Ascending aorta (tissue), 2 donors: ENCODE measurements around the gene MBP. TPM values are rescaled to one million over a fixed set of nuclear protein-coding genes. Genes with fewer than 3 reads are reported as not detected.

Experiments used
- DNase-seq, 2 donors: peaks; one replicate each; pipeline ENCODE4 v3.0.0-alpha.2; 2019; ENCODE audit warnings: low spot score in 2 of 2
- H3K27ac ChIP-seq, 2 donors: fragments of 200-600 bp; sonication (generic); one replicate each; pipeline ENCODE4 v1.5.1; 2016 to 2017; ENCODE audit warnings: mild to moderate bottlenecking in 1 of 2
- H3K27me3 ChIP-seq: fragments of 200-600 bp; sonication (generic); one replicate; pipeline ENCODE4 v1.5.1; 2017
- H3K36me3 ChIP-seq, 2 donors: fragments of 200-600 bp; sonication (generic); one replicate each; pipeline ENCODE4 v1.5.1; 2016
- H3K4me1 ChIP-seq, 2 donors: fragments of 200-600 bp; sonication (generic); one replicate each; pipeline ENCODE4 v1.5.1; 2016 to 2017; ENCODE audit warnings: mild to moderate bottlenecking in 1 of 2
- H3K4me3 ChIP-seq, 2 donors: fragments of 200-600 bp; sonication (generic); one replicate each; pipeline ENCODE4 v1.5.1; 2016 to 2017; ENCODE audit warnings: mild to moderate bottlenecking in 1 of 2
- H3K9me3 ChIP-seq, 2 donors: fragments of 200-600 bp; sonication (generic); one replicate each; pipeline ENCODE4 v1.5.1; 2016
- CTCF ChIP-seq, 3 experiments: fragments of 200-600 bp in 2 of 3; fragments of 450-650 bp in 1 of 3; sonication (generic) in 2 of 3; IDR thresholded peaks; one replicate each; pipeline ENCODE4 v1.5.1; 2016 to 2019; ENCODE audit warnings: antibody characterized with exemption in 3 of 3, mild to moderate bottlenecking in 1 of 3, moderate library complexity in 1 of 3
- intact Hi-C: fragments of 100-400 bp; cut with DNase I; formaldehyde crosslinking; loops from one replicate; pipeline ENCODE4 v1.15.1; 2023
- total RNA-seq: library from RNA; depleted of rRNA; stranded (reverse); fragments of >200 nt; gene quantifications from one replicate; pipeline ENCODE4 v1.1.0, GENCODE V29; 2016

The MBP gene
- total RNA-seq, 1 donor from 2014 or later = 8.1 TPM

- intact Hi-C loops = no loop called here
- H3K27me3 ChIP-seq = no peaks in the 10 kb centered on the region
- H3K9me3 ChIP-seq = no peaks in the 10 kb centered on the region
- H3K4me1 ChIP-seq = peaks cover 14 to 46% of the 10 kb centered on the region in 2 donors
- peak overlapping the region in 1 of 2 donors; percentile 47 for H3K27ac ChIP-seq
- no peak for TF ChIP-seq CTCF (IDR thresholded peaks at IDR 0.05)
- H3K36me3 ChIP-seq = peaks cover 0 to 2% of the 10 kb centered on the region in 2 donors
- DNase-seq = no peak
- H3K4me3 ChIP-seq = no peak overlapping the region
Observed at GRCh38 chr18:77105680-77106079, 26.9 kb downstream of the MBP start.

GRCh38 chr18:77105028-77105427 is 27.6 kb downstream of the MBP start:
- DNase-seq = no peak
- Histone ChIP-seq H3K9me3 (no peaks in the 10 kb centered on the region), H3K27me3 (no peaks in the 10 kb centered on the region), H3K36me3 (no peaks in the 10 kb centered on the region), H3K4me1 (peaks cover 16 to 49% of the 10 kb centered on the region in 2 donors), H3K4me3 (peak overlapping the region in 1 of 2 donors; percentile 3), H3K27ac (peak overlapping the region in 1 of 2 donors; percentile 9)
- intact Hi-C loops = no loop called here
- no peak for TF ChIP-seq CTCF (IDR thresholded peaks at IDR 0.05)

DNA sequence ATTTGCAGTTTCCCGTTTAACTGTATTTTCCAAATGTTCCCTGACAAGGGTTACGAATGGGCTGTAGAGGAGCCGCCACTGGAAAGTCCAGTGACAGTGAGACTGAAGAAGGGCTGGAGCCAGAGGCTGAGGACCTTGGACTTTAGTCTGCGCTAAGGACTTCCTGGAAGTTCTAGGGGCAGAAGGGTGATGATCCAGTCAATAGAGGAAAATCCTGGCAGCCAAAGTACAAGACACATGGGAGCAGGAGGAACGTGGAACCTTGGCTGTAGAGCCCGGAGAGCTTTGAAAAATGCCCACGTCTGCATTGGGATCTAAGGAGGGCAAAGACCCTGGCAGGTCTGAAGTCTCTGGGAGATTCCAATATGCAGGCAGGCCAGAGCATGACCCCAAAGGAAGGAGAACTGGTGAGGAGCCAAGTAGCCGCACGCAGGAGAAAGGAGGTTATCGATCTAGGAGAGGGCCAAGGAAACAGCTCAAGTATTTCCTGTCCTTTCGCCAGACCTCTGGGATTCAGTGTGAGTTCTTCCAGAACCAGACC is 28.5 kb downstream of the MBP start:
- no peak for DNase-seq
- Histone ChIP-seq H3K27ac (peak overlapping the region; percentile 73 to 84), H3K9me3 (no peaks in the 10 kb centered on the region), H3K27me3 (no peaks in the 10 kb centered on the region), H3K4me3 (no peak overlapping the region), H3K4me1 (peaks cover 16 to 50% of the 10 kb centered on the region in 2 donors), H3K36me3 (no peaks in the 10 kb centered on the region)
- no peak for TF ChIP-seq CTCF (IDR thresholded peaks at IDR 0.05)
- intact Hi-C loops = no loop called here

- Histone ChIP-seq H3K27ac (peak overlapping the region; percentile 73 to 84), H3K27me3 (no peaks in the 10 kb centered on the region), H3K4me1 (peaks cover 16 to 55% of the 10 kb centered on the region in 2 donors), H3K4me3 (peak overlapping the region in 1 of 2 donors; percentile 10), H3K9me3 (no peaks in the 10 kb centered on the region), H3K36me3 (no peaks in the 10 kb centered on the region)
- DNase-seq = no peak
- no peak for TF ChIP-seq CTCF (IDR thresholded peaks at IDR 0.05)
- intact Hi-C loops = no loop called here
Observed at GRCh38 chr18:77103187-77103850, 29.3 kb downstream of the MBP start.

DNA sequence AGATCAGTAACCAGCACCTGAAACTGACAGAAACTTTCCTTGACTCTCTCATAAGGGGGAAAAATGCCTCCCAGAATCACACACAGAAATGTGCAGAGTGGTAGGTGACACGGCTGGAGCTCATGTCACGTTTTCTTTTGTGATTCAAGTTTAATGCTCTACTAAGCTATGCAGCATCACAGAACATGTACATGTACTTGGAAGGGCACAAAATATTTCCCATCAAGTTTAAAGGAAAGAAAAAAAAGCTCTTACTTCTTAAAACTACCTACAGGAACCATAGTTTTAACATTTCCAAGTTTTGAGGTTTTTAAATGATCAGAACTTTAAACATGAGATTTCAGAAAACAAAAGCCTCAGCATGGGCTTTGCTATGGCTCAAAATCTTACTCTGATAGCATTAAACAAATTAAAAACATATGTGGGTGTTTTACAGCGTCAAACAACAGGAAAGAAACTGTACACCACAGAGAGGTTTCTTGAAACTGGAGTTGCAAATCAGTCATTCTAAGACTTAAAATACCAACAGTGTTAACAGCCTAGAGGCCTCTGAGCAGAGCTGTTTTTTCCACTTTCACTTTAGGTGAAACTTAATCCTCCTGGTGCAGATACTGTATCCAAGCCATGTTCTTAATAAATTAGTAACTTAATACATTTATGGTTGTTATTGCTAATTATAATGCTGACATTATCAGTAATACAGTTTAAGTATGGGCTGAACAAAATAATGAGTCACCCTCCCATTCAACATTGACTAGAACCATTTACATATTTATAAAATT is 30.1 kb downstream of the MBP start:
- H3K27me3 ChIP-seq = no peaks in the 10 kb centered on the region
- intact Hi-C loops = no loop called here
- peak overlapping the region; percentile 73 to 84 for H3K27ac ChIP-seq
- H3K4me1 ChIP-seq = peaks cover 16 to 52% of the 10 kb centered on the region in 2 donors
- H3K9me3 ChIP-seq = no peaks in the 10 kb centered on the region
- no peak for DNase-seq
- no peaks in the 10 kb centered on the region for H3K36me3 ChIP-seq
- no peak for TF ChIP-seq CTCF (IDR thresholded peaks at IDR 0.05)
- peak overlapping the region in 1 of 2 donors; percentile 10 for H3K4me3 ChIP-seq
